ENCODE results near the gene CDX1. TPM values are rescaled to one million over a fixed set of nuclear protein-coding genes. Genes with fewer than 3 reads are reported as not detected.

The CDX1 gene
- polyA plus RNA-seq, 6 donors from 2014 or later: not detected

DNA sequence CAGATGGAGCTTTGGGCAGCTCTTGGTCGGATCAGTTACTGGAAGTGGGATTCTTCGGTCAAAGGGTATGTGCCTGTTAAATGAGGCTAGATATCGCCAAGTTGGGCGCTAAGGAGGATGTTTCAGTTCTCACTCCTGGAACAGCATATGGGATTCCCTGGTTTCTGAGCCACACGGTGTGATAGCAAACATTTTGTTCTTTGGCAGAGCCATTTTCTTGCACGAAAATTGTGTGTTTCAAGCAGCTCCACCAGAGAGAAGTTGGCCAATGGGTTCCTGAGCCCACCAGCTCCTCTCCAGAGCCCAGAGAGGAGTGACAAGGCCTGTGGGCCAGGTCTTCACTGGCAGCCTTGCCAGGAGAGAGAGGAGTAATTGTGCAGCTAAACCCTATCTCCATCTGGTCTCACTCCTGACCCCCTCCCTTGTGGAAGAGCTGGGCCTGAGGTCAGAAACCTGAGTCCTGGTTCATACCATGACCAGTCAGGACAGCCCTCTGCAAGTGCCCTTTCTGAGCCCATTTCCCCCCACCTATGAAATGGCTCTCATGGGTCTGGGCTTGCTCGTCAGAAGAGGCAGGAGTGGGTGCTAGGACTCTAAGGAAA, 12.5 kb downstream of the CDX1 start:
- peak overlapping the region in 1 of 6 donors; percentile 1 for H3K27ac Mint-ChIP-seq
- no peaks in the 10 kb centered on the region for H3K36me3 Mint-ChIP-seq
- no peak for ATAC-seq (ENCODE audit: low read depth in 2 of 2)

GRCh38 chr5:150180241-150181026, 13.9 kb downstream of the CDX1 start:
- DNase-seq: no peak
- H3K4me1 Mint-ChIP-seq: no peaks in the 10 kb centered on the region
- no peaks in the 10 kb centered on the region for H3K9me3 Mint-ChIP-seq
- peak overlapping the region in 1 of 6 donors; percentile 28 for H3K27ac Mint-ChIP-seq
- H3K4me3 Mint-ChIP-seq: no peak overlapping the region
- H3K27me3 Mint-ChIP-seq: peaks cover 0 to 38% (median 28%) of the 10 kb centered on the region in 3 donors
- no peak for ATAC-seq (ENCODE audit: low read depth in 2 of 2)
- H3K36me3 Mint-ChIP-seq: no peaks in the 10 kb centered on the region

More for the DNA sequence above, 12.5 kb downstream of the CDX1 start:
- Mint-ChIP-seq H3K9me3 (no peaks in the 10 kb centered on the region), H3K4me1 (no peaks in the 10 kb centered on the region), H3K4me3 (no peak overlapping the region), H3K27me3 (peaks cover 0 to 35% (median 30%) of the 10 kb centered on the region in 3 donors)
- no peak for DNase-seq

DNA sequence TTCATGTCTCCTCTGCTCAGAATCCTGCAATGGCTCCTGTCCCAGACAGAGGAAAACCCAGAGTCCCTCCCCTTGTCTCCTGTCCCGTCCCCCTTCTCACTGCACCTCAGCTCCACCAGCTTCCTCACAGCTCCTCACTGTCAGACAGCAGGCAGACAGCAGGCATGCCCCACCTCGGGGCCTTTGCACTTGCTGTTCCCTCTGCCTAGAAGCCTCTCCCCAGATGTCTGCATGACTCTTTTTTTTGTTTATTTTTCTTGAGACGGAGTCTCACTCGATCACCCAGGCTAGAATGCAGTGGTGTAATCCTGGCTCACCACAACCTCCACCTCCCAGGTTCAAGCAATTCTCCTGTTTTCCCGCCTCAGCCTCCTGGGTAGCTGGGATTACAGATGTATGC, 14.4 kb downstream of the CDX1 start:
- ATAC-seq (ENCODE audit: low read depth in 2 of 2) (no peak), DNase-seq (no peak)
- Mint-ChIP-seq H3K27ac (peak overlapping the region in 1 of 6 donors; percentile 28), H3K36me3 (no peaks in the 10 kb centered on the region), H3K4me1 (no peaks in the 10 kb centered on the region), H3K27me3 (peaks cover 0 to 33% (median 25%) of the 10 kb centered on the region in 3 donors), H3K9me3 (no peaks in the 10 kb centered on the region), H3K4me3 (no peak overlapping the region)

- Mint-ChIP-seq H3K27me3 (peaks cover 5 to 39% (median 24%) of the 10 kb centered on the region in 3 donors), H3K36me3 (no peaks in the 10 kb centered on the region), H3K9me3 (no peaks in the 10 kb centered on the region), H3K27ac (peak overlapping the region in 2 of 6 donors; percentile 25 to 67), H3K4me3 (no peak overlapping the region), H3K4me1 (no peaks in the 10 kb centered on the region)
- DNase-seq (no peak), ATAC-seq (ENCODE audit: low read depth in 2 of 2) (no peak)
Observed at GRCh38 chr5:150181766-150182545, 15.4 kb downstream of the CDX1 start.

- peaks cover 10 to 48% (median 32%) of the 10 kb centered on the region in 3 donors for H3K27me3 Mint-ChIP-seq
- no peaks in the 10 kb centered on the region for H3K36me3 Mint-ChIP-seq
Observed at GRCh38 chr5:150182774-150183173, 16.2 kb downstream of the CDX1 start.

DNA sequence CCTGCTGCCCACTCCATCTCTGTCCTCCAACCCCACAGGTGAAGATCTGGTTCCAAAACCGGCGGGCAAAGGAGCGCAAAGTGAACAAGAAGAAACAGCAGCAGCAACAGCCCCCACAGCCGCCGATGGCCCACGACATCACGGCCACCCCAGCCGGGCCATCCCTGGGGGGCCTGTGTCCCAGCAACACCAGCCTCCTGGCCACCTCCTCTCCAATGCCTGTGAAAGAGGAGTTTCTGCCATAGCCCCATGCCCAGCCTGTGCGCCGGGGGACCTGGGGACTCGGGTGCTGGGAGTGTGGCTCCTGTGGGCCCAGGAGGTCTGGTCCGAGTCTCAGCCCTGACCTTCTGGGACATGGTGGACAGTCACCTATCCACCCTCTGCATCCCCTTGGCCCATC, 16.9 kb downstream of the CDX1 start:
- DNase-seq (no peak), ATAC-seq (ENCODE audit: low read depth in 2 of 2) (no peak)
- no peak overlapping the region for H3K27ac Mint-ChIP-seq
- no peaks in the 10 kb centered on the region for H3K9me3 Mint-ChIP-seq
- H3K4me3 Mint-ChIP-seq: no peak overlapping the region
- peaks cover 10 to 48% (median 38%) of the 10 kb centered on the region in 3 donors for H3K27me3 Mint-ChIP-seq
- no peaks in the 10 kb centered on the region for H3K4me1 Mint-ChIP-seq
- H3K36me3 Mint-ChIP-seq: no peaks in the 10 kb centered on the region

More at GRCh38 chr5:150182774-150183173, 16.2 kb downstream of the CDX1 start:
- no peak for ATAC-seq (ENCODE audit: low read depth in 2 of 2)
- Mint-ChIP-seq H3K9me3 (no peaks in the 10 kb centered on the region), H3K27ac (no peak overlapping the region), H3K4me1 (no peaks in the 10 kb centered on the region), H3K4me3 (no peak overlapping the region)
- DNase-seq: no peak

DNA sequence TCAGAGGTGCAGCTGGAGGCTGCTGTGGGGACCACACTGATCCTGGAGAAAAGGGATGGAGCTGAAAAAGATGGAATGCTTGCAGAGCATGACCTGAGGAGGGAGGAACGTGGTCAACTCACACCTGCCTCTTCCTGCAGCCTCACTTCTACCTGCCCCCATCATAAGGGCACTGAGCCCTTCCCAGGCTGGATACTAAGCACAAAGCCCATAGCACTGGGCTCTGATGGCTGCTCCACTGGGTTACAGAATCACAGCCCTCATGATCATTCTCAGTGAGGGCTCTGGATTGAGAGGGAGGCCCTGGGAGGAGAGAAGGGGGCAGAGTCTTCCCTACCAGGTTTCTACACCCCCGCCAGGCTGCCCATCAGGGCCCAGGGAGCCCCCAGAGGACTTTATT, 17.4 kb downstream of the CDX1 start:
- Mint-ChIP-seq H3K27me3 (peaks cover 12 to 51% (median 43%) of the 10 kb centered on the region in 3 donors), H3K9me3 (no peaks in the 10 kb centered on the region)

DNA sequence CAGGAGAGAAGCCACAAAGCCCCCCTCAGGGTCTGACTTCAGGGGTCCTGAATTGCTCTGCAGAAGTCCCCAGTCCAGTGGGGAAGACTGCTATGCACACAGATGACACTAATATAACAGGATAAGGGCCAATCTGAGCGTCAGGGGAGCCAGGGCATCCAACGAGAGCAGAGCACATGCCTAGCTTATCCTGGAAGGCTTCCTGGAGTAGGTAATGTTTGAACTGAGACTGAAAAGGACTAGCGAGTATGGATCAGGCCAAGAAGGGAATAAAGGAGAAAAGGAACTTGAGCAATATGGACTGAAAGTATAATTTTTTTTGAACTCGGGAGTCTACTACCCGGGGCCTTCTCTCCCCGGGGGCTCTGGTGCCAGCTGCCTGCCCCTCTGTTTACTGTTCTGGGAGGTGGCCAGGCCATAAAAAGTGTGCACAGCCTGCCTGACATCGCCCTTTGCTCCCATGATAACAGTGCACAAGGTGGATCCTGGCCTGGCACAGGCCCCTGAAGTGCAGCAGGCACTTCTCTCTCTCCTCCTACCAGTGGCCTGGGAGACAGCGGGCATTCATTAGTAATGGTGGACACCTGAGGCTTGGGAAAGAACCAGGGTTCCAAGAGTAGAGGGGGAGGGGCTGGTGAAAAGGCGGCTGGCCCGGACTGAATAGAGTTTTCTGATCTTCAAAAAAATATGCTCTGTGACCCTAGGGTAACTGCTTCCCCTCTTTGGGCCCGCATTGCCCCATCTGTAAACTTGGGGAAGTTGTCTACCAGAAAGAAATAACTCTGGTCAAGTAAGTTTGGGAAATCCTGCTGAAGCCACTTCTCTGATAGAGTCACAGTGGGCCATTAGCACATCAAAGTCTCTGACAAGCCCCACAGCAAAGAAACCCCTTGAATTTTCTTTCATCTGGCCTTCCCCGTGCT, 18.7 kb downstream of the CDX1 start:
- no peak for ATAC-seq (ENCODE audit: low read depth in 2 of 2)
- peaks cover 20 to 62% (median 54%) of the 10 kb centered on the region in 3 donors for H3K27me3 Mint-ChIP-seq
- no peak overlapping the region for H3K4me3 Mint-ChIP-seq
- no peaks in the 10 kb centered on the region for H3K36me3 Mint-ChIP-seq
- H3K27ac Mint-ChIP-seq: peak overlapping the region in 1 of 6 donors; percentile 81
- DNase-seq: no peak
- H3K9me3 Mint-ChIP-seq: no peaks in the 10 kb centered on the region
- H3K4me1 Mint-ChIP-seq: no peaks in the 10 kb centered on the region

More for the DNA sequence above, 17.4 kb downstream of the CDX1 start:
- H3K27ac Mint-ChIP-seq: no peak overlapping the region
- DNase-seq (no peak), ATAC-seq (ENCODE audit: low read depth in 2 of 2) (no peak)
- no peak overlapping the region for H3K4me3 Mint-ChIP-seq
- H3K36me3 Mint-ChIP-seq: no peaks in the 10 kb centered on the region
- H3K4me1 Mint-ChIP-seq: no peaks in the 10 kb centered on the region

DNA sequence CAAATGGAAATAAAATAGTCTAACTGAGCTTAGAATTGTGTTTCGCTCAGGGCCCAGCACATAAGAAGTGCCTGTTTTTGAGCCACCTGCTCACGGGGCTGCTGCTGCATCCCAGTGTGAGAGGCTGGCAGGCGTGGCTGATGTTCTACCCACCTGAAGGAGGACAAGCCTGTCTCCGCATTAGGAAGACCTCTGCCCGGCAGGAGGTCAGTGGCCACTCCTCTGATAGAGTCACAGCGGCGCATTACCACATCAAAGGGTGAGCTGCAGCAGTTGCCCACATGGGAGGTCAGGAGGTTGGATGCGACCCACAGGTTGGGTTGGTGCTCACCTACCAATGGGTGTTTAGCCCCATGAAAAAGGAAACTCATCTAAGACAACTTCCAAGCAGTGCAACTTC, 19.6 kb downstream of the CDX1 start:
- ATAC-seq (ENCODE audit: low read depth in 2 of 2): no peak
- no peak for DNase-seq
- Mint-ChIP-seq H3K36me3 (no peaks in the 10 kb centered on the region), H3K4me1 (no peaks in the 10 kb centered on the region), H3K9me3 (no peaks in the 10 kb centered on the region), H3K27me3 (peaks cover 26 to 65% (median 63%) of the 10 kb centered on the region in 3 donors), H3K27ac (peak overlapping the region in 1 of 6 donors; percentile 52), H3K4me3 (no peak overlapping the region)

DNA sequence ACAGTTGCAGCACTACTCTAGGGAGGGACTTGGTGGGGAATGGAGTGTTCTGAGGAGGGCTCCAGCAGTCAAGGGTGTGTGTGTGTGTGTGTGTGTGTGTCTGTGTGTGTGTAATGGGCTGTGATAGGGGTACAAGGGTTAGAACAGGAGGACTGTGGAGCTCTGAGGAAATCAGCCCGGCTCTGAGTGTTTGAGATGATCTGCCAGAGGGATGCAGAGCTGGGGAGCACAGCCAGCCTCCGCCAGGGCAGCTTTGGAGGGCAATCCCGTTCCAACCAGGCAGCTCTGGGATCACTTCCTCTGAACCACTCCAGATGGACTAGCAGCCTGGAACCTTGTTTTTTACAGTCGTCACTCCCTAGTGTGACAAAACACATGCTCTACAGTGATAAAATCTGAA, 20.3 kb downstream of the CDX1 start:
- peaks cover 31 to 71% (median 64%) of the 10 kb centered on the region in 3 donors for H3K27me3 Mint-ChIP-seq
- no peaks in the 10 kb centered on the region for H3K9me3 Mint-ChIP-seq
- ATAC-seq (ENCODE audit: low read depth in 2 of 2) (no peak), DNase-seq (no peak)
- H3K4me1 Mint-ChIP-seq: no peaks in the 10 kb centered on the region
- peak overlapping the region in 1 of 6 donors; percentile 42 for H3K27ac Mint-ChIP-seq
- no peak overlapping the region for H3K4me3 Mint-ChIP-seq
- no peaks in the 10 kb centered on the region for H3K36me3 Mint-ChIP-seq

GRCh38 chr5:150188146-150188842, 21.7 kb downstream of the CDX1 start:
- H3K27me3 Mint-ChIP-seq: peaks cover 39 to 69% (median 63%) of the 10 kb centered on the region in 3 donors
- no peaks in the 10 kb centered on the region for H3K9me3 Mint-ChIP-seq
- no peaks in the 10 kb centered on the region for H3K4me1 Mint-ChIP-seq
- ATAC-seq (ENCODE audit: low read depth in 2 of 2) (no peak), DNase-seq (no peak)
- H3K27ac Mint-ChIP-seq: no peak overlapping the region
- H3K36me3 Mint-ChIP-seq: no peaks in the 10 kb centered on the region
- no peak overlapping the region for H3K4me3 Mint-ChIP-seq

GRCh38 chr5:150189326-150189725, 22.7 kb downstream of the CDX1 start:
- Mint-ChIP-seq H3K27me3 (peaks cover 45 to 69% (median 69%) of the 10 kb centered on the region in 3 donors), H3K4me3 (no peak overlapping the region), H3K27ac (no peak overlapping the region), H3K9me3 (no peaks in the 10 kb centered on the region), H3K36me3 (no peaks in the 10 kb centered on the region), H3K4me1 (no peaks in the 10 kb centered on the region)
- ATAC-seq (ENCODE audit: low read depth in 2 of 2) (no peak), DNase-seq (no peak)
